GM19351 (cell line): ENCODE results near the gene NDUFAF4.

Source experiments
- ATAC-seq: cut with Tn5 transposase; IDR thresholded peaks from one replicate; pipeline ENCODE4 v1.9.1; 2021; ENCODE audit warnings: mild to moderate bottlenecking, moderate library complexity; ENCODE audit not compliant: unreplicated experiment

NDUFAF4 gene

DNA sequence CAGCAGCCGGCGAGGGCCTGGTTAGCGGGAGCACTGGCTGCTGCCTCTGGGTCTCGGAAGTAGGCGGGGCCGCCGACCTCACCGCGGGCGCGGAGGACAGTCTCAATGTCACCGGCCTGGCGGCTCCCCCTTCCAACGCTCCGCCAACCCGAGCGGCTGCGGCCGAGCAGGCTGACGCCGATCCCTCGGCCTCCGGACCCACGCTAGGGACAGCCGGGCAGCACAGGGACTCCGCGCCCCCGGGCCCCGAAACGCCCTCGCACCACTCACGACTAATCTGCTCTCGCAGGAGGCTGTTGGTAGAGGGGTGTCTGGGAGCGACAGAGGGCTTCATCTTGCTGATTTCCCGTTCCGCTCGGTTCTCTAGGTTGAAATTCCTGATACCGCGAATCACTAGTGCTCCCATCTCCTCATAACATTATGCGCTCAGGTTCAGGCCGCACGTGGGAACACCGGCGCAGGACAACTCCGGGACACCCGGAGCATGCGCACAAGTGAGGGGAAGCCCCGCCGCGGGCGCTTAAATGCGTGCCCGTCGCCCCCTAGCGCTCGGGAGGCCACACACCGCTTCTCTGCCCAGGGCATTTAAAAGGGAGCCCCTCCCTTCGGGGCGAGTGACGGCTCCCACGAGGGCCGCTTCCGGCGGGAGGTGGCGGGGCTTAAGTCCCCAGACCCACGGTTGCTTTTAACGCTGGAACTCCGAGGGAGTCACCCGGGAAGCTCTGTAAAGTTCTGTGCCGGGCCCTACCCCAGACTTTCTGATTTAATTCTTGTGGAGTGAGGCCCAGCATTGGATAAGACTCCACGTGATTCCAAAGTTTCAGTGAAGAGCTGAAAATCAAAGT is at the start of gene NDUFAF4:
NDUFAF4 (minus strand) TSS at position 496 of the 845 bp plus-strand sequence; CDS start at position 406, 90 bp downstream.
- peak; percentile 86 for ATAC-seq

DNA sequence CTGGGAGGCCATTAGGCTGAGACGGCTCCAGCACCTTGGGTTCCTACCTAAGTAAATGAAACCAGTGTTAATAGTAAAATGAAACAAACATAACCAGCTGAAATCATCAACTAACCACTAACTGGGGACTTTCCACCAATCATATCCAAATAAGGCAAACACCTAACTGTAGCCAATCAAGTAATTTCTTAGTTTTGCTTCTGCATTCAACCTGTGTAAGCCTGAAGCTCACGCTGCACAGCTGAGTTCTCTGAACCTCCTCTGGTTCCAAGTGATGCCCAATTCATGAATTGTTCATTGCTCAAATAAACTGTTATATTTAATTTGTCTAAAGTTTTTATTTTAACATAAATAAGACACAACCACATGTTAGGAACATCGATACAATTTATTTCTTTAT is 49.4 kb upstream of the NDUFAF4 start:
- peak; percentile 97 for ATAC-seq

GRCh38 chr6:96943555-96944215 is 46.0 kb upstream of the NDUFAF4 start:
- no peak for ATAC-seq

GRCh38 chr6:96942676-96943075 is 45.0 kb upstream of the NDUFAF4 start:
- no peak for ATAC-seq

GRCh38 chr6:96940322-96940721 is 42.6 kb upstream of the NDUFAF4 start:
- ATAC-seq: no peak

DNA sequence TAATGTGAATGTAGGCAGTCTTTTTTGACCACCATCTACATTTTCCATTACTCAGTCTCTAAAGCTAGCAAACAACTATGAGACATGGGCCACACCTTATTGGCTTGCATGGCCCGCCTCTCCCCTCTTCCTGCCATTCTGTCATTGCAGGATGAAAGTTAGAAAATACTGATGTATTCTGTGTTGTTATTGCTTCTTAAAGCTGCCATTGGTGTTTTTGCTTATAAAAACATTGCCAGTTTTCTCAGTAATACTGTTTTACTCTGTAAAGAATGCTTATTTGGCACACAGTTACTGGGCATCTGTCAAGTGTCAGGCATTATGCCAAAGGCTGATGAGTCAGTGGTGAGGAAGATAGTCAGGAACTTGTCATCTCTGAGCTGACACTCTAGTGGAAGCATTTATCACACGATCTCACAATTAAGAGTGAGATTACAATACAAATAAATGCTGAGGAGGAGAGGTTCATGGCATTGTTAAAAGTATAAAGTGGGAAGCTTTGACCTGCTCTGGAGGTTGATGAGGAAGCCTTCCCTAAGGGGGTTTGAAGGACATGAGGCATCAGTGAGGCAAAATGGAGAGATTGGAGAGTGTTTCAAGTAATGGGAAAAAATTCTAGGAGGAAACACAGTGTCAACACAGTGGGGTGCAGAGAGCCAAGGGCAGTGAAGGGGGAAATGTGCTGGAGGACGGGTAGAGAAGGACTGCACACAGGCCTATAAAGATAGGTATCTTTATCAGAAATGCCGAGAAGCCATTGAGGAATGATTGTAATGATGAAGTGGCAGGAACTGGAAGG is 41.5 kb upstream of the NDUFAF4 start:
- no peak for ATAC-seq

- ATAC-seq: peak; percentile 76
These were observed 36.4 kb upstream of the NDUFAF4 start for GRCh38 chr6:96934087-96934486.

- no peak for ATAC-seq
These were observed 33.5 kb upstream of the NDUFAF4 start for GRCh38 chr6:96931198-96931597.

DNA sequence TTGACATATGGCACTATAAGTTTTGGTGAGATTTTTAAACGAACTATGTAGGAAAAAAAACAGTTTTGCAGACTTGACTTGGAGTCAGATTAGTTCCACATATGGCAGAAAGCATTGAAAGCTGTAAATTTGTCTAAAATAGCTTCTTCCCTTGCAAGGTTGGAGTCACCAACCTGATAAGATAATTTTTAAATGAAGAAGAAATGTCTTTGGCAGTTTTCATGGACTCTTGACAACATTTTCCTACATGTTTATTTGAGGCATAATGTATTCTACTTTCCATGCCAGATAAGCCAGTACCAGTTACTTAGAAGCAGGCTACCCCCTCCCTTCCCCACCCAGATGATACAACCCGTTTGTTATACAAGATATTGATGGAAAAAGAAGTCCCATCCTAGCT is 32.0 kb upstream of the NDUFAF4 start:
- no peak for ATAC-seq

- ATAC-seq: no peak
These were observed 30.0 kb upstream of the NDUFAF4 start for GRCh38 chr6:96927660-96928059.

DNA sequence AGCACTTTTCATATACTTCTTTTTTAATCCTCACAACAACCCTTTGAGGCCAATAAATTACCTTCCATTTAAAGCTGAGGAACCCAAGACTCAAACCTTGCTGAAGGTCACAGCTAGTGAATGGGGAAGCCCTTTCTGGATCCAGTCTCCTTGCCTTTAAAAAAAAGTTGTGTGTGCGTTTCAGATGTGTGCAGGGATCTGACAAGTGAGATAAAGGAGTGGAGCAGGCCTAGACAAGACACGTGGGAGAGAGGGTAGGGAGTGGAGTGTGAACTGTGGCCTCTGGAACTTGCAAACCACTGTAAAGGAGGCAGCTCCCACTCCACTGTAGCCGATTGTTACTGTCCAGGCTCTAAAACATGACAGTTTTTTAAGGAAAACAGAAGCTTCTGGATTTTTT is 28.7 kb upstream of the NDUFAF4 start:
- ATAC-seq: no peak

- no peak for ATAC-seq
These were observed 27.6 kb upstream of the NDUFAF4 start for GRCh38 chr6:96925290-96925687.

GRCh38 chr6:96923871-96924493 is 26.3 kb upstream of the NDUFAF4 start:
- ATAC-seq: peak; percentile 72

- ATAC-seq: no peak
These were observed 25.7 kb upstream of the NDUFAF4 start for GRCh38 chr6:96923400-96923799.

GRCh38 chr6:96917098-96917497 is 19.4 kb upstream of the NDUFAF4 start:
- ATAC-seq: no peak

- no peak for ATAC-seq
These were observed 15.9 kb upstream of the NDUFAF4 start for GRCh38 chr6:96913621-96914020.

- no peak for ATAC-seq
These were observed 14.1 kb upstream of the NDUFAF4 start for GRCh38 chr6:96911751-96912150.

GRCh38 chr6:96911171-96911570 is 13.5 kb upstream of the NDUFAF4 start:
- no peak for ATAC-seq

- no peak for ATAC-seq
These were observed 12.1 kb upstream of the NDUFAF4 start for GRCh38 chr6:96909811-96910210.

- peak; percentile 97 for ATAC-seq
These were observed 9.8 kb upstream of the NDUFAF4 start for GRCh38 chr6:96907498-96907897.

DNA sequence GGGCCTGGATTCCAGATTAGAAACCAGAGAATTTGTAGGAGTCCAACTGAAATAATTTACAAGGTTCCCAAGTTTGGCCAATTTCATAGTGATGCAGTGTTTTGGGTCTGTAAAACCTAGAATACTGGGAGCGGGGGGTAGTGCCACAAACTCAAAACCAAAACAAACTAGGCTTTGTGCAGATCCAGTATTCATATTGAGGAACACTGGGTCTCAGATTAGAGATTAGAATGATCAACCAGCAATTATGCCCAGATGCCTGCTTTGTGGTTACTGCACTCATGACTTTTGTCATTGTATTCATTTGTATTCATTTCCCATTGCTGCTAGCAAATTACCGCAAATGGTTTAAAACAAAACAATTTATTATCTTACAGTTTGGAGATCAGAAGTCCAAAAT is 3.2 kb upstream of the NDUFAF4 start:
- no peak for ATAC-seq
